ENCODE data around the gene LCK.

The LCK gene

GRCh38 chr1:32272557-32273390, 21.7 kb downstream of the LCK start:
- Histone ChIP-seq H3K9me3 (ENCODE audit: low read length) (no peaks in the 10 kb centered on the region), H3K27me3 (ENCODE audit: insufficient read depth, low read length) (no peaks in the 10 kb centered on the region), H4K20me1 (ENCODE audit: insufficient read depth, low read length) (no peaks in the 10 kb centered on the region), H3K4me2 (ENCODE audit: low read length) (peak overlapping the region; percentile 93), H3K9ac (ENCODE audit: low read length) (peak overlapping the region; percentile 92), H3F3A (ENCODE audit: insufficient read depth, low read length) (0 out of 2 replicates have a peak, but pooled peaks cover 5% of the 10 kb centered on the region), H3K36me3 (ENCODE audit: insufficient read depth, low read length) (peaks cover 28% of the 10 kb centered on the region; the same call in 1 of the 2 replicates), H3K27ac (ENCODE audit: low read depth, low read length, poor library complexity, severe bottlenecking) (peak overlapping the region; percentile 89), H3K79me2 (ENCODE audit: insufficient read depth, low read length) (no peaks in the 10 kb centered on the region), H3K4me1 (ENCODE audit: insufficient read depth, low read length, severe bottlenecking) (peaks cover 36% of the 10 kb centered on the region), H3K9me2 (ENCODE audit: low read depth, low read length) (no peaks in the 10 kb centered on the region), H3K4me3 (ENCODE audit: low read depth, low read length, poor library complexity, severe bottlenecking) (peak overlapping the region; percentile 68), H2AFZ (ENCODE audit: low read length) (no peak overlapping the region)
- no peak for TF ChIP-seq EZH2 (IDR thresholded peaks at IDR 0.05; ENCODE audit: borderline replicate concordance, low read length)

GRCh38 chr1:32273391-32274208, 22.5 kb downstream of the LCK start:
- peak overlapping the region; percentile 89 for H3K27ac ChIP-seq (ENCODE audit: low read depth, low read length, poor library complexity, severe bottlenecking)
- TF ChIP-seq EZH2 (IDR thresholded peaks at IDR 0.05; ENCODE audit: borderline replicate concordance, low read length) (no peak), CTCF (IDR thresholded peaks at IDR 0.05; ENCODE audit: low read length) (no peak)

GRCh38 chr1:32274646-32275340, 23.7 kb downstream of the LCK start:
- Histone ChIP-seq H3K9ac (ENCODE audit: low read length) (peak overlapping the region; percentile 92), H3K27ac (ENCODE audit: low read depth, low read length, poor library complexity, severe bottlenecking) (peak overlapping the region; percentile 89), H3F3A (ENCODE audit: insufficient read depth, low read length) (0 out of 2 replicates have a peak, but pooled peaks cover 2% of the 10 kb centered on the region), H3K4me1 (ENCODE audit: insufficient read depth, low read length, severe bottlenecking) (peaks cover 36% of the 10 kb centered on the region), H4K20me1 (ENCODE audit: insufficient read depth, low read length) (no peaks in the 10 kb centered on the region), H3K9me2 (ENCODE audit: low read depth, low read length) (no peaks in the 10 kb centered on the region), H3K79me2 (ENCODE audit: insufficient read depth, low read length) (no peaks in the 10 kb centered on the region), H3K4me2 (ENCODE audit: low read length) (peak overlapping the region; percentile 93), H3K27me3 (ENCODE audit: insufficient read depth, low read length) (no peaks in the 10 kb centered on the region), H3K36me3 (ENCODE audit: insufficient read depth, low read length) (peaks cover 47% of the 10 kb centered on the region), H2AFZ (ENCODE audit: low read length) (no peak overlapping the region), H3K9me3 (ENCODE audit: low read length) (no peaks in the 10 kb centered on the region), H3K4me3 (ENCODE audit: low read depth, low read length, poor library complexity, severe bottlenecking) (peak overlapping the region; percentile 68)
- TF ChIP-seq CTCF (IDR thresholded peaks at IDR 0.05; ENCODE audit: low read length) (no peak), EZH2 (IDR thresholded peaks at IDR 0.05; ENCODE audit: borderline replicate concordance, low read length) (no peak)

More at GRCh38 chr1:32273391-32274208, 22.5 kb downstream of the LCK start:
- Histone ChIP-seq H3K9me2 (ENCODE audit: low read depth, low read length) (no peaks in the 10 kb centered on the region), H3K79me2 (ENCODE audit: insufficient read depth, low read length) (no peaks in the 10 kb centered on the region), H3K4me2 (ENCODE audit: low read length) (peak overlapping the region; percentile 93), H3F3A (ENCODE audit: insufficient read depth, low read length) (0 out of 2 replicates have a peak, but pooled peaks cover 5% of the 10 kb centered on the region), H3K9ac (ENCODE audit: low read length) (peak overlapping the region; percentile 92), H3K9me3 (ENCODE audit: low read length) (no peaks in the 10 kb centered on the region), H3K36me3 (ENCODE audit: insufficient read depth, low read length) (peaks cover 35% of the 10 kb centered on the region), H3K4me1 (ENCODE audit: insufficient read depth, low read length, severe bottlenecking) (peaks cover 36% of the 10 kb centered on the region), H2AFZ (ENCODE audit: low read length) (no peak overlapping the region), H4K20me1 (ENCODE audit: insufficient read depth, low read length) (no peaks in the 10 kb centered on the region), H3K4me3 (ENCODE audit: low read depth, low read length, poor library complexity, severe bottlenecking) (peak overlapping the region; percentile 68), H3K27me3 (ENCODE audit: insufficient read depth, low read length) (no peaks in the 10 kb centered on the region)

Data from OCI-LY1 (cell line).